NCI-H187 treated with DMSO at 0.1 percent for 48 hours (cell line): ENCODE measurements around the gene SRPRA.

ENCODE experiments used
- DNase-seq: peaks from one replicate; lab custom pipeline; 2025; lab: John Stamatoyannopoulos, UW

SRPRA gene

DNA sequence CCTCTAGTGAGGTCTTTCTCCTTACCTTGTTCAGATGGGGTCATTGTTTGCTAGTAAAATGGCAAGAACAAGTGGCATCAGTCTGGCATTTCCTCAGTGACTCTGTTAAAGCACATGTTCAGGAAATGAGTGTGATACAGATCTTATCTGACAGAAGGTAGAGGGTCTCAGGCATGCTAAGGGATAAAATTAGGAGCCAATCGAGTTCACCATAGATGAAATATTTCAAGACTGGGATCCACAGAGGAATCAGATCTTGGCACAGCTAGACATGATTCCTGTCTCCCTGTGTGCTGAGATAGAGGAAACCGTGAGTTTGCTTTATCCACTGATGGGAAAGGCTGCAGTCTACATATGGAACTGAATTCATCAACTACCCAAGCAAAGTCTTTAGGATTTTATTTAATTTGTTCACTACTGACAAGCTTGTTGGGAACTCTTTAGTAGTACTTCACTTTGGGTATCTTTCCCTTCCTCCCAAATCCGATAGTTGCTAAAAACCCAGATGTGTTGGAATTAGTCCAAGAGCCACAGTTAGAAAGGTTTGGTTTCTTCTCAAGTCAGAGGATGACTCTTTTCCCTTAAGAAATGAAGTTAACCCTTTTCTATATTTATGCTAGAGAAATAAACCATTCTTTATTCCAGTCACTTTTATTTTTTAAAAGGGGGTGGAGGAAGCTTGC lies 38.7 kb downstream of the SRPRA start:
- DNase-seq = no peak

DNA sequence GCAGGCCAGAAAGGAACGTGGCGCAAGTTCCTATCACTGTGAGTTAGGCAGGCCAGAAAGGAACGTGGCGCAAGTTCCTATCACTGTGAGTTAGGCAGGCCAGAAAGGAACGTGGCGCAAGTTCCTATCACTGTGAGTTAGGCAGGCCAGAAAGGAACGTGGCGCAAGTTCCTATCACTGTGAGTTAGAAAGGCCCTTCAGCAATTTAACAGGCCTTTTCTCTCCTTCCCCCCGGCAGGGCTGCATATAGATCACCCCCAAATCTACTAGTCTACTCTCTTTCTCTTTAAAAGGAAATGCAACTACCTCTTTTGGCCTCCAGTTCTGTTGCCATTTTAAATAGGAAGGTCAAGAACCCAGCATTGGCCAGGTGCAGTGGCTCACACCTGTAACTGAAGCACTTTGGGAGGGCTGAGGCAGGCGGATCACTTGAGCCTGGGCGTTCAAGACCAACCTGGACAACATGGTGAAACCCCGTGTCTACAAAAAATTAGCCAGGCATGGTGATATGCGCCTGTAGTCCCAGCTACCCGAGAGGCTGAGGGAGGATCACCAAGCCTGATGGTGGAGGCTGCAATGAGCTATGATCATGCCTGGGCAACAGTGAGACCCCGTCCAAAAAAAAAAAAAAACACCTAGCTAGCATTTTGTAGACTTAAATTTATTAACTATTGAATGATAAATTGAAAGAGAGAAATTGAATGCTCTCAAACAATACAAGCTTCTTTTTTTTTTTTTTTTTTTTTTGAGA lies 42.2 kb downstream of the SRPRA start:
- no peak for DNase-seq

DNA sequence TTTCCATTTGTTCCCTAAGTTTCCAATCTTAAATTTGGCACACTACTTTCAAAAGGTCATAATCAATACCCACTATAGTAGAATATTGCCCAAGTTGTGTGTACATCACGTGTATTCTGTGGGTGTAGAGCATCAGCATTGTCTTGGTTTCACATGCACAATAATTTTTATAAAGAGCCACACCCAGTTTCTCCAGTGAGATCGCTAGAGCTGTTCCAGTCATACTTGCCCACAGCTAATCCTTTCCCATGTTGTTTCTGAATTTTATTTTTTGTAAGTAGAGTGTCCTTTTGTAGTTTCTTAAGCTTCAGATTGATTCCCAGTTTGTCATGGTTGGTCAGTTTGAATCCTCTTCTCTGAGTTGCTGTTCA lies 43.4 kb downstream of the SRPRA start:
- no peak for DNase-seq

DNA sequence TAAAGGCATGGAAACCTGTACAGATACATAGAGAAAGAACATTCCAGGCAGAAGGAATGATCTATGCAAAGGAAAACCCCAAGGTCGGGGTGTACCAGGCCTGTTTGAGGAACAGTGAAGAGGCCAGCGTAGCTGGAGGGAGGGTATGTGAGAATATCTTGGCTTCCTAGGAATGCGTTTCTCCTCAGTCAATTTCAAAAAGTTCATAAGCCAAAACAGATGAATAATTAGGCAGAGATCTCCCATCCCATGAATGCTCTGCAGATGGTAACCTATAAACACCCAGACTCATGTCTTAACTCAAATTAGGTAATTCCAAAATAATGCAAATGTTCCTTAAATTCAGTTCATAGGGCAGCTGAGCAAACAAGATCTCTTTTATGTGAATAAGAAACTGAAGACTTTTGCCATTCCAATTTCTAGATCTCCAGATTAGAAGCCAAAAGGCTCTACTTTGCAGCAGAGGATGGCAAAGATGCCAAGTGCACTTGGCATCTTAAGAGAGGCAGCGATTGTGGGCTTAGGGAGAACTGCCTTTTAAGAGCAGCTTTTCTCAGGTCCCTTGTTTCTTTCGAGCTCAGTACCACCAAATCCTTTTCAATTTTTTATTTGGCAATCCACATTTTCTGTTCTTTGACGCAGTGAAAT lies 43.9 kb downstream of the SRPRA start:
- DNase-seq = no peak

DNA sequence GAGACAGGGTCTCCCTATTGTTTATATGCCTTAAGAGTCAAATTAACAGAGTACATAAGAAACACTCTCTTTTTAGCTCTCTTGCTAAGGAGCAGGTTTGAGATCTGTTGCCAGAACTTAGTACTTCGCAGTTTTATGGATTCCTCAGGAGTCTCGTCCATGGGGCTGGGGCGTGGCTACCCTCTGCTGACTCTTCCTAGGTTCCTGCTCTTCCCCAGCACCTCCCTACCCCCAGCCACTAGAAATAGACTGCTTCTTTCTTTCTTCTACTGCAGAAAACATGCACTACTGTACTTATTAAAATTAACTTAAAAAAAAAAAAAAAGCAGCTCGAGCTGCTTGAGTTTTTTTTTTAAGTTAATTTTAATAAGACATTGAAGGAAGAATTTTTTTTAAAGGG lies 49.1 kb downstream of the SRPRA start:
- DNase-seq = no peak

DNA sequence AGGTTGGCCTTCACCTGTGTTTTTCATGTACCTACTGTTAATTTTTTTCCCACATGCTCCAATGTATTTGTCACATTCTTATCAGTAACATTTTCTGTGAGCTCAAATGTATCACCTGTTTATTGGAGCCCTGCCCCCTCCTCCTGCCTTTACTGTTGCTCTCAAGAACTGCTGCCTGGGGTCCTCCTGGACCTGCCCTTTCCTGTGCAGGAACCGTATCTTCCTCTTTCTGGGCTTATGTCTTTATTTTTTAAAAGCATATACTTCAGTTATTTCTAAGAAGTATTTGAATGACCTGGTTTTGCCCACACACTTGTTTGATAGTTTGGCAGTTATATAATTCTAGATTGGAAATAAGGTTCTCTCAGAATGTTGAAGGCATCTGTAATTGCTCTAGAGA lies 51.2 kb downstream of the SRPRA start:
- DNase-seq = no peak

DNA sequence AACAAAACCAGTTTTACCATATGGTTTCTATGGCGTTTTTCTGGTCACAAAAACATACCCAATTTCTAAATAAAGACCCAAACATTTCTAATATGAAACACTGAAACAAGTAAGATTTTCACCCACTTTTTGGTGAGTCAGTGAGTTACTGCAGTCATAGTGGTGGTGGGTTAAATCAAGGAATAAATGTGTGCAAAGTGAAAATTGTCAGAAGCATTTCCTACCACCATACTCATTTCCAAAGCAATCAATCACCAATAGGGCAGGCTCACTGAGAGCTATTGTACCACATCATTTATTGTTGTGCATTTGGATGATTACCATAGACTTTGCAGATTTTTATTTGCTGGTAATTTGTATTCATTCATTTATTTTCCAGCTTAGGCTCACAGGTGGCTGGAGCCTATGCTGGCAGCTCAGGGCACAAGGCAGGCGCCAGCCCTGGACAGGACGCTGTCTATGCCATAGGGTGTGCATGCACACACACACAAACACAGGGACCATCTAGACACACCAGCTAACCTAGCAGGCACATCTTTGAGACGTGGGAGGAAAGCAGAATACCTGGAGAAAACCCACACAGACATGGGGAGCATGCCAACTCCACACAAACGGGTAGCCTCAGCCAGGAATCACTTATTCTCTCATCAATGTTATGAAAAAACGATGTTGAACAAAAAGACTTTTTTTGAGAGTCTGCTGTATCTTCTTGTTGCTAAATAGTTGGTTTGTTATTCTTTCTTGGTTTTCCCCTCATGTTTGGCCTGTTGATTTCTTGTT lies 52.0 kb downstream of the SRPRA start:
- DNase-seq = no peak

DNA sequence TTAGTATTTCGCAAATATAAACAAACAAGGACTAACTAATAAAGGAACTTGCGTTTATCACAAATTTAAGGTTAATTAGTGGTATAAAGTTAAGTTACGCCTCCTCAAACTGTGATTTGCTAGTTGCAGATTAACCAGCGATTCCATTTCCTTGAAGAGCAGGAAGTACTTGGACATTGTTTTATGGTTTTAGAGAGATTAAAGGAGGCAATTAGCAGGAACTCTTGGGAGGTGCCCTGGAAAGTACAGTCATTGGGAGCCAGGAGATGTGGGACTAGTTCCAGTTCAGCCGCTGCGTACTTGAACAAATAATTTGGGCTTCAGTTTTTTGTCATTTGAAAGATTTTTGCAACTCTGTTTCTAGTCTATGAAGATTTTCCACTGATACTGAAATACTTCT lies 53.9 kb downstream of the SRPRA start:
- no peak for DNase-seq

DNA sequence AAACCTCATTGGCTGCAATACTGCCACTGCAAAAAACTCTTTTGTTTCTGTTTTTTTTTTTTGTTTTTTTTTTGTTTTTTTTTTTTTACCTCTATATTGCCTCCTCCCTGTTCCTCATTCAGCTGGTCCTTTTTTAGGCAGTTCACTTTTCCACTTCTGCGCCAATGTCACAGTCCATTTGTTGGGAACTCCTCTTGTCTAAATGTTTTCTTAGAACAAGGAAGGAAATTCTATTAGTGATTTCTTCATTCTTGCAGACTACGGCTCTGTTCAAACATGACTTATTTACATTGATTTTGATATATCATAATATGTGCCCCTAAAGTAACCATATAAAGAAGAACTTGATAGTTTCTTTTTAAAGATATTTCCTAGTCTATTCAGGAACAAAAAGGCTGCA lies 54.3 kb downstream of the SRPRA start:
- DNase-seq = no peak
